Sigmoid colon (tissue), 7 donors: ENCODE data around the gene ALPI. TPM values are rescaled to one million over a fixed set of nuclear protein-coding genes. Genes with fewer than 3 reads are reported as not detected.

Experiments
- DNase-seq: peaks from one replicate; pipeline ENCODE4 v3.0.0-alpha.2; 2019
- H3K27ac ChIP-seq, 4 donors: fragments of 200-600 bp; sonication (generic); one replicate each; pipeline ENCODE4 v1.5.1; 2016 to 2019; ENCODE audit warnings: mild to moderate bottlenecking in 1 of 4
- H3K27me3 ChIP-seq, 3 donors: fragments of 200-600 bp; sonication (generic); one replicate each; pipeline ENCODE4 v1.5.1; 2019; ENCODE audit warnings: mild to moderate bottlenecking in 1 of 3
- H3K36me3 ChIP-seq, 4 donors: fragments of 200-600 bp; sonication (generic); one replicate each; pipeline ENCODE4 v1.5.1; 2016 to 2019
- H3K4me1 ChIP-seq, 4 donors: fragments of 200-600 bp; sonication (generic); one replicate each; pipeline ENCODE4 v1.5.1; 2017 to 2019
- H3K4me3 ChIP-seq, 4 donors: fragments of 200-600 bp; sonication (generic); one replicate each; pipeline ENCODE4 v1.5.1; 2017 to 2019; ENCODE audit warnings: mild to moderate bottlenecking in 2 of 4, moderate library complexity in 1 of 4
- H3K9me3 ChIP-seq, 4 donors: fragments of 200-600 bp in 3 of 4; sonication (generic) in 3 of 4; one replicate each; pipeline versions ENCODE4 v1.5.1 to v1.6.1; 2013 to 2019
- EP300 ChIP-seq, 4 donors: sonication (generic); formaldehyde crosslinking; IDR thresholded peaks; one replicate each; pipeline ENCODE4 v1.6.1; 2017; ENCODE audit warnings: antibody characterized with exemption in 4 of 4
- POLR2A ChIP-seq, 2 donors: fragments of 450-650 bp; IDR thresholded peaks; one replicate each; pipeline ENCODE4 v1.6.1; 2016; ENCODE audit warnings: antibody characterized with exemption in 2 of 2, mild to moderate bottlenecking in 2 of 2, moderate library complexity in 2 of 2
- POLR2AphosphoS5 ChIP-seq, 4 donors: sonication (generic); formaldehyde crosslinking; IDR thresholded peaks; one replicate each; pipeline ENCODE4 v1.6.1; 2017; ENCODE audit warnings: antibody characterized with exemption in 4 of 4
- WGBS, 2 donors: extraction: QIAGEN DNeasy Blood & Tissue Kit; methylation state at CpG; one replicate each; pipeline ENCODE4 v1.1.7; 2013; 5-methylcytosine and 5-hydroxymethylcytosine counted together
- intact Hi-C: fragments of 100-400 bp; cut with DNase I; formaldehyde crosslinking; loops from one replicate; pipeline ENCODE4 v1.15.1; 2023
- polyA plus RNA-seq, 3 donors: library from polyadenylated mRNA; stranded (reverse); fragments of 200-250 nt; gene quantifications; one replicate each; pipeline ENCODE4 v1.2.3, GENCODE V29; 2013
- total RNA-seq, 4 donors: library from RNA; depleted of rRNA; stranded (reverse); fragments of >200 nt; gene quantifications; one replicate each; pipeline ENCODE4 v1.1.0, GENCODE V29; 2016
- TF ChIP-seq, protein P1 (sequence below), 4 experiments: fragments of 450-650 bp in 3 of 4; fragments of 200-600 bp in 1 of 4; IDR thresholded peaks; one replicate each; pipeline ENCODE4 v1.5.1; 2016 to 2019; ENCODE audit warnings: antibody characterized with exemption in 4 of 4, mild to moderate bottlenecking in 3 of 4, moderate library complexity in 2 of 4
- donor health status: healthy with polysubstance abuse.
- donor health status: Bipolar disorder and iron deficiency.
- donor health status: healthy.

ALPI gene
- total and polyA plus RNA-seq, 7 donors = 5.3 to 10.2 (median 7.2) TPM; not detected in 4

DNA sequence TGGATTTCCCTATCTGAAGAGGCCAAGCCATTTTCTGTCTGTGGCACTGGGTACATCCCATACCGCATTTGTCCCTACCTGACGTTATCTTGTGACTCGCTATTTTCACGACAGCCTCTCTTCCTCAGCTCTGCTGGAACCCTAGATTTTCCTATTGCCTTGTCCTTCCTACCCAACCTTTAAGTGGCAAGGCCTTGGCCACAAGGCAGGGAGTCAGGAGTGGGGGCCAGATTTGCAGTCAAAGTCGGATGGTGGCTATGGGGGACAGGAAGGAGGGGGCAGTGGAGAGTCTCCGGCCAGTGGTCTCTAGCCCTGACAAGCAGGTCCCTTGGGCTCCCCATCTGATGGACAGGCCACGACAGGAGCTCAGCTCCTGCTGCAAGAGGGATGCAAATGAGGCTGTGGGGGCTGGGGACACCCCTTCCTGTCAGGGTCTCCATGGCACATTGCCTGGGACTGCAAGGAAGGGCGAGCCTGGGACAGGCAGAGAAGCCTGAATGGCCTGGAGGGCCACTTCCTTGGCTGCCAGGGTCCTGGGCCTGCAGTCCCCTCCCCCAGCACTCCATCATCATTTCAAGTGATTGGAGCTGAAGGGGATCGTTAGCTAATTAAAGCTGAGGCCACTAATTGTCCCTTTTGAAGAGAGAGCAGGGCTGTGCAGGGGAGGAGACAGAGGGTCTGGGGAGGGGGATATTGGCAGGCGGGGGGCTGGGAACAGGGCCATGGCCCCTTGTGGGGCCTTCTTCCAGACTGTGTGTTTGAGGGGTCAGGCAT is 37.9 kb downstream of the ALPI start:
- Histone ChIP-seq H3K36me3 (no peaks in the 10 kb centered on the region), H3K9me3 (no peaks in the 10 kb centered on the region), H3K27ac (no peak overlapping the region), H3K27me3 (peaks cover 0 to 11% (median 0%) of the 10 kb centered on the region in 3 donors), H3K4me1 (no peaks in the 10 kb centered on the region), H3K4me3 (no peak overlapping the region)
- DNase-seq = no peak
- intact Hi-C loops = no loop called here
- WGBS, 2 donors = 80 to 84% methylated on average over 10 of the region's 10 CpGs
- no peak for TF ChIP-seq EP300 (IDR thresholded peaks at IDR 0.05)
- no peak for TF ChIP-seq POLR2AphosphoS5 (IDR thresholded peaks at IDR 0.05)
- TF ChIP-seq, protein P1, sequence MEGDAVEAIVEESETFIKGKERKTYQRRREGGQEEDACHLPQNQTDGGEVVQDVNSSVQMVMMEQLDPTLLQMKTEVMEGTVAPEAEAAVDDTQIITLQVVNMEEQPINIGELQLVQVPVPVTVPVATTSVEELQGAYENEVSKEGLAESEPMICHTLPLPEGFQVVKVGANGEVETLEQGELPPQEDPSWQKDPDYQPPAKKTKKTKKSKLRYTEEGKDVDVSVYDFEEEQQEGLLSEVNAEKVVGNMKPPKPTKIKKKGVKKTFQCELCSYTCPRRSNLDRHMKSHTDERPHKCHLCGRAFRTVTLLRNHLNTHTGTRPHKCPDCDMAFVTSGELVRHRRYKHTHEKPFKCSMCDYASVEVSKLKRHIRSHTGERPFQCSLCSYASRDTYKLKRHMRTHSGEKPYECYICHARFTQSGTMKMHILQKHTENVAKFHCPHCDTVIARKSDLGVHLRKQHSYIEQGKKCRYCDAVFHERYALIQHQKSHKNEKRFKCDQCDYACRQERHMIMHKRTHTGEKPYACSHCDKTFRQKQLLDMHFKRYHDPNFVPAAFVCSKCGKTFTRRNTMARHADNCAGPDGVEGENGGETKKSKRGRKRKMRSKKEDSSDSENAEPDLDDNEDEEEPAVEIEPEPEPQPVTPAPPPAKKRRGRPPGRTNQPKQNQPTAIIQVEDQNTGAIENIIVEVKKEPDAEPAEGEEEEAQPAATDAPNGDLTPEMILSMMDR (IDR thresholded peaks at IDR 0.05) = no peak
- TF ChIP-seq POLR2A (IDR thresholded peaks at IDR 0.05) = no peak

DNA sequence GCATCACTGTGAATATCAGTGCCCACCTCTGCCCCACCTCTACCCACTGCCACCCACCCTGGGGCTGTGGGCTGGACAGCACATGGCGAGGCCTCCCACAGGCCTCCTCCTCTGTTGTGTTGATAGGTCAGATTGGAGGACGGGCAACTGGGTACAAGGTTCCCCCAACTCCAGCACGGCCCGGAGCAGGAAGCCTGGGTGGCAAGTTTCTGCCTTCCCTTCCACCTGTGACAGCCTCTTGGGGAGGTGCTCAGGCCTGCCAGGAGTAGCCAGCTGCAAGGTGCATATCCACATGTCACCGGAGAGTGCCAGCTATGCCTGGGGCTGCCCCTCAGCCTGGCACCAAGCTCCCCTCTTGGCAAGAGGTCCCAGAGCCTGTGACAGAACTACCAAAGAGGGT is 38.6 kb downstream of the ALPI start:
- no peaks in the 10 kb centered on the region for H3K9me3 ChIP-seq
- intact Hi-C loops = no loop called here
- peaks cover 0 to 5% (median 0%) of the 10 kb centered on the region in 3 donors for H3K27me3 ChIP-seq
- DNase-seq = no peak
- no peak for TF ChIP-seq POLR2A (IDR thresholded peaks at IDR 0.05)
- no peak for TF ChIP-seq POLR2AphosphoS5 (IDR thresholded peaks at IDR 0.05)
- TF ChIP-seq, protein P1 (IDR thresholded peaks at IDR 0.05) = no peak
- TF ChIP-seq EP300 (IDR thresholded peaks at IDR 0.05) = no peak
- H3K4me1 ChIP-seq = no peaks in the 10 kb centered on the region
- WGBS, 2 donors = 89 to 94% methylated on average over 5 of the region's 5 CpGs
- H3K4me3 ChIP-seq = no peak overlapping the region
- H3K36me3 ChIP-seq = no peaks in the 10 kb centered on the region
- no peak overlapping the region for H3K27ac ChIP-seq

DNA sequence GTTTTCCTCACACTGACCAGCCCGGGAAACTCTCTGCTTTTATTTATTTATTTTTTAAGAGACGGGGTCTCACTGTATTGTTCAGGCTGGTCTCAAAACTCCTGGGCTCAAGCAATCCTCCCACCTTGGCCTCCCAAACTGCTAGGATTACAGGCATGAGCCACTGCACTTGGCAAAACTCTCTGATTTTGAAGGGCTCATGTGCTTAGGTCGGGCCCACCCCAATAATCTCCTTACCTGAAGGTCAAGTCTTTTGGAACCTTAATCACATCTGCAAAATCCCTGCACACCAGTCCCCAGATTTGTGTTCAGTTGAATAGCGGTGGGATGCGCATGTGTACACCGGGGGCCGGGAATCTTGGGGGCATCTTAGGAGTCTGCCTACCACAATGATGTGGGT is 39.3 kb downstream of the ALPI start:
- Histone ChIP-seq H3K36me3 (no peaks in the 10 kb centered on the region), H3K4me3 (no peak overlapping the region), H3K27me3 (peaks cover 0 to under 1% (median 0%) of the 10 kb centered on the region in 3 donors), H3K9me3 (no peaks in the 10 kb centered on the region), H3K4me1 (no peaks in the 10 kb centered on the region), H3K27ac (no peak overlapping the region)
- no peak for DNase-seq
- intact Hi-C loops = no loop called here
- 86 to 89% methylated on average over 7 of the region's 7 CpGs for WGBS, 2 donors
- TF ChIP-seq, protein P1 (IDR thresholded peaks at IDR 0.05) = no peak
- TF ChIP-seq POLR2A (IDR thresholded peaks at IDR 0.05) (no peak), EP300 (IDR thresholded peaks at IDR 0.05) (no peak), POLR2AphosphoS5 (IDR thresholded peaks at IDR 0.05) (no peak)

DNA sequence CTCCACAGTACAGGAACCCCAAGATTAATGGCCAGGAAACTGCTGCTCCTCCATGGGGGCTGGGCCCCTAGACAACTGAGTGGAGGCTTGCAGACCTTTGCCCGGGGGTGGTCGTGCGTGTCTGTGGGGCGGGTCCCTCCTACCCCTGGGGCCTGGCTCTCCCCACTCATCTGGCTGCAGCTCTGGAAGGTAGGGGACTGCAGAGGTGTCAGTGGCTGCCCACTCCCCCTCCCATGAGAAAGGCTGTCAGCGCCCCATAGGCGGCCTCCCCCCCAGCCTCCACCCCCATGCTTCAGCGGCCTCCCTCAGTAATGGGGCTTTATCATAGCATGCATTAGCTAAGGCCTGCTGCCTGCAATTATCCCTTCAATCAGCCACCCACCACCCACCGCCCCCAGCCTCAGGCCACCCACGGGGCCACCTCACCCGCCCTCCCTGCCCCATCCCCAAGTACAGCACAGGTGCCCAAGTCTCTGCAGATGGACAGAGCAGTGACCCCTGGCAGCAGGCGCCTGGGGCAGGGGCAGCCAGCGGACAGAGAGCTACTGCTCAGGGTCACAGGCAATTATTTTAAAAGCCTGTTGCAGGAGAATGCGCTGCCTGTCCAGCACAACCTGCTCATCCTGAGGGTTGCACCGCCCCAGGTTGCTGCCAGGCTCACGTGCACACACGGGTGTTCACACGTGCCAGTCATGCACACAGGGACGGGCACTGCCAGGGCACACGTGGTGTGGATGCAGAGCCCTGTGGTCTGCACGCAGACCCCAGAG is 40.7 kb downstream of the ALPI start:
- peaks cover 0 to under 1% (median 0%) of the 10 kb centered on the region in 4 donors for H3K4me1 ChIP-seq
- H3K27ac ChIP-seq = no peak overlapping the region
- H3K4me3 ChIP-seq = no peak overlapping the region
- H3K27me3 ChIP-seq = no peaks in the 10 kb centered on the region
- TF ChIP-seq POLR2AphosphoS5 (IDR thresholded peaks at IDR 0.05) (no peak), EP300 (IDR thresholded peaks at IDR 0.05) (no peak), POLR2A (IDR thresholded peaks at IDR 0.05) (no peak)
- TF ChIP-seq, protein P1 (IDR thresholded peaks at IDR 0.05) = no peak
- no peaks in the 10 kb centered on the region for H3K9me3 ChIP-seq
- WGBS, 2 donors = 71 to 79% methylated on average over 20 of the region's 20 CpGs
- intact Hi-C loops = no loop called here
- no peaks in the 10 kb centered on the region for H3K36me3 ChIP-seq
- DNase-seq = no peak
